Amniotic epithelial cell (primary cell): ENCODE data around the gene SLC25A21.
"Not testable (repeated sequence)": the region's sequence is repeated elsewhere in the genome, so short reads cannot be mapped to it uniquely, and the experiment has no call there.

ENCODE experiments used
- DNase-seq: peaks from one replicate; pipeline ENCODE4 v3.0.0-alpha.2; 2010; ENCODE audit warnings: low read depth

Gene SLC25A21

DNA sequence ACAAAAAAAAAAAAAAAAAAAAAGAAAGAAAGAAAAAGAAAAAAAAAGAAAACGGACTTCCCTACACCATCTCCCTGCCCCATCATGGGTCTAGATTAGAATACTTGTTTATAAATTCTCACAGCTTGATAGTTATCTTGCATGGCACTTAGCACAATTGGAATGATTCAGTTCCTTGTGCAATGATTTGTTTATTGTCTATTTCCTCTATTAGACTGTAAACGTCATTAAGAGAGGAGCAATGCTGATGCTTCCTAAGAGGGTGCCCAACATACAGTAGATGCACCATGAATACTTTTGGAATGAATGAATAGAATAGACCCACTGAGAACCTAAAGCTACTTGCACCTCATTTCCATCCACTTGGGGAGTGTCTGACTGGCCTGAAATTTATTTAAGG is 469.9 kb downstream of the SLC25A21 start:
- no peak for DNase-seq

DNA sequence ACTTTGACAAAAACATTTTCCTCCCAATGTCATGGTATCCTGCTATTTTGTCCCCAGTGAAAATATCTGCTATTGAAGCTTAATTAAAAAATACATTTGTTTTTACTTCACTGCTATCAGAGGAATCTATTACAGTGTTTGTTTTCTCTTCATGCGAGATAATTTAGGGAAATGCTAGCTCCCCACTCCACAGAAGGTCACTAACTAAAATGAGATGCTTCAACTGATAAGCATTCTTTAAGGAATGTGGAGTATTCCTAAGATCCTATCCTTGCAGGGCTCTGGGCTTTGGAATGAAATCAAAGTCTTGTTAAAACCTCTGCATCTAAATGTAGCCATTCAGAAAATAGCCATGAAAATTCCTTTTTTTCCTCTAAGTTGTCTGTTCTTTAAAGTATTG is 471.3 kb downstream of the SLC25A21 start:
- DNase-seq: no peak

DNA sequence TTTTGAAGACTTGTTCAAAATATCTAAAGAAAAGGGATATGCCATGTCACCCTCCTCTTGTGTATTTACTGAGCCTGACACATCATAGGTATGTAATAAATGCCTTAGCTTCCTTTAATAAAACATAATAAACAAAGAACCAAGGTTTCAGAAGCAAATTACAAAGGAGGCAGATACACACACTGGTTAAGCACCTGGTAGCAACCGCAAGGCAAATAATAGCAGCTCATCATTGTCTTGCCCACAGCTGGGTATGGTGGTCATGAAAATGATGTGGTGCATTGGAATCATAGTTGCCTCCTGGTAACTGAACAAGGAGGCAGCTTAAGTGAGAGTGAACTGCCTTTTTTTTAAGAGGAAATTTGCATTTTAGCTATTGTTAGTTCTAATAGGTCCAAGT is 471.8 kb downstream of the SLC25A21 start:
- no peak for DNase-seq

DNA sequence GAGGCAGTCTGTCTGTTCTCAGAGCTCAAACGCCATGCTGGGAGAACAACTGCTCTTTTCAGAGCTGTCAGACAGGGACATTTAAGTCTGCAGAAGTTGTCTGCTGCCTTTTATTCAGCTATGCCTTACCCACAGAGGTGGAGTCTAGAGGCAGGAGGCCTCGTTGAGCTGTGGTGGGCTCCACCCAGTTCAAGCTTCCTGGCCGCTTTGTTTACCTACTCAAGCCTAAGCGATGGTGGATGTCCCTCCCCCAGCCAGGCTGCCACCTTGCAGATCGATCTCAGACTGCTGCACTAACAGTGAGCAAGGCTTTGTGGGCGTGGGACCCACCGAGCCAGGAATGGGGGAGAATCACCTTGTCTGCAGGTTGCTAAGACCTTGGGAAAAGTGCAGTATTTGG is 473.0 kb downstream of the SLC25A21 start:
- not testable (repeated sequence) for DNase-seq

DNA sequence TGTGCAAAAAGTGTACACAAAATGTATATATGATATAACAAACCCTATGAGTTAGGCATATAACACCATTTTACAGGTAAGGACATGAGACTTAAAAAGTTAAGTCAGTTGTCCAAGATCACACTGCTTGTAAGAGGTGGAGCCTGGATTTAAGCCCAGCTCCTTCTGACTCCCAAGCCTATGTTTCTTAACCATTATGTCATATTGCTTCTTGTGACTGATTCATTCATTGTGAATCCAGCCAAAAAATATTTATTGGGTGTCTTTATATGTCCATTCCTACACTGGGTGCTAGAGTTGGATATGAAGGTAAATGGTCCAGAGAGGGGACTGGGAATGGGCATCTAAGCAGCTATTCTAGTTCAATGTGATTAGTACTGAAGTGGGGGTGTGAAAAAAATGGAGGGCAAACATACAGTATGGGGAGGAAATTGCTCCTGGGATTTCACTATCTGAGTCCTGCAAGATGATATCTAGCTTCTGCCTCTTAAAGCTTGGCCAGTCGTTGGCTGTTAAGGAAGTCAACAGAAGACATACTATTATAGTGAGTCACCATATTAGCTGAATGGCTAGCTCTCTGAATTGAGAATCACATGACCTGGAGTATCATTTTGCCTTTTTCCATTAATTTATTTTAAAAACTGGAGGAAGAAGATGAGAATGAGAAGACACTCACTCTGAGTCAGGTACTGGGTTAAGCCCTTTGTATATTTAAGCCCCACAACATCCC is 481.9 kb downstream of the SLC25A21 start:
- DNase-seq: no peak

DNA sequence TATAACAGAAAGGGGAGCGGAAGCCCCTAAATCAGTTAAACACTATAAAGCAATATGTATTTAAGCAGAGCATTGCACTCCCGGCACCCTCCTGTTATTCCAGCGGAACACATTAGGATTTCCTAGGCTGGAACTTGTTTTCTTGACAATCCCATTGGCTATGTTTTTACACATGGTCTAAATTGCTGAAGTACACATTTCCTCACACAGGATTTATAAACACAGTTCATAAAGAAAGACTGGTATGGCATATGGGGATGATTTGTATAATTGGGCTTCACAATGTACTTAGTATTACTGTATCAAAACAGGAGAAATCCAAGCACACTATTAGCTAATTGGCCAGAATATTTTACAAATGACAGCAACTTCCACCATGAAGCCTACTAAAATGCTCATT is 487.5 kb downstream of the SLC25A21 start:
- DNase-seq: no peak

DNA sequence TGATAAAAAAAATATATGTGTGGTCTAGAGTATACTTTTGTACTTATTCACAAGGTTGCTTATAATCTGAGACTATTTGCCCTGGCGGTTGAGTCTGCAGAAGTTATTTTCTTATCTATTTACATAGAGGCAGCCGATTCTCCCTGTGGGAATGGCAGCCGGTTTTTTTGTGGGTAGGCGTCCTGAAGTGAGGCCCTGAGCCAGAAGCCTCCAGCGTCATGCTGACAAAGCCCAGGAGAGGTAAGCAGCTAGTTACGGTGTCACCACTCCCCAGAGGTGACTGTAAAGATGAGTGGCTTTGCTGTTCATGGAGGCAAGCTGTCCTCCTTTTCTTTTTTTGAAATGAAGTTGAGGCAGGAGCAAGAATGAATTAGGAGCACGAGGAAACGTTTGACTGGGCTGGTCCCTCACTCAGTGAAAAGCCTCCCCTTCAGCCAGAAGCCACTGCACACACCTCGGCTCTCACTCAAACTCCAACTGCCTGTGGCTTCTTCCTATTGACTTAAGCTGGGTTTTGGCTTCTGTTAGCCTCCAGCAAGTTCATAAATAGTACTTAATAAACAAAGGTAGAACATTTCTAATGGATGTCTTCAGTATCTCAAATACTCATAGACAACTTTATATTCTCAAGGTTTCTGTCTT is 489.2 kb downstream of the SLC25A21 start:
- no peak for DNase-seq

DNA sequence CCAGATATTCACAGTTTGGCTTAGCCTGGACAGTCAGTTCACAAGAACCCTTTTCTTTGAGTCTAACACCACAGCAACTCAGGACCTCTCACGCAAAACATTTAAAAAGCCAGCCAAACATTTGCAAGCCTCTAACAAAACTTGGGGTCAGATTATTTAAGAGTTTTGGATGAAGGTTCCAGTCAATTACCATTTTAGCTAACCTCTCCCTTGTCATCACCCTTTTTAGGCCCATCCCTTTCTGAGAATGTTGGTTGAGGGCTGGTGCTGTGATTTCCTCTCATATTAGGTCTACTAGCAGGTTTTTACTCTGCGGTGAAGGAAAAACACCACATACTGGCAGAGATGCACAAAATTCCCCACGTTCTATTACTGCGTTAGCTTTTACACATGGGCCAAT is 490.1 kb downstream of the SLC25A21 start:
- no peak for DNase-seq

DNA sequence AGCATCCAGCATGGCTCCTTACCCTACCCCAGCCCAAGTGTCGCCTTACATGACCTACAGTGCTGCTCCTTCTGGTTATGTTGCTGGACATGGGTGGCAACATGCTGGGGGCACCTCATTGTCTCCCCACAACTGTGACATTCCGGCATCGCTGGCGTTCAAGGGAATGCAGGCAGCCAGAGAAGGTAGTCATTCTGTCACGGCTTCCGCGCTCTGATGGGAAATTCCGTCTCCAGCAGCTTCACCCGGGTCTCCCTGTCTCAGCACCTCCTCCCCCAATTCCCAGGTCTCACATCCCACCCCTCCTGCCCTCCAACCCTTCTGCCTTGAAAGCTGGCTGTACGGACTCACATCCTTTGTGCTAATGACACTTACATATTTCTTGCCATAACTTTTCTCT is 496.2 kb downstream of the SLC25A21 start:
- DNase-seq: no peak

DNA sequence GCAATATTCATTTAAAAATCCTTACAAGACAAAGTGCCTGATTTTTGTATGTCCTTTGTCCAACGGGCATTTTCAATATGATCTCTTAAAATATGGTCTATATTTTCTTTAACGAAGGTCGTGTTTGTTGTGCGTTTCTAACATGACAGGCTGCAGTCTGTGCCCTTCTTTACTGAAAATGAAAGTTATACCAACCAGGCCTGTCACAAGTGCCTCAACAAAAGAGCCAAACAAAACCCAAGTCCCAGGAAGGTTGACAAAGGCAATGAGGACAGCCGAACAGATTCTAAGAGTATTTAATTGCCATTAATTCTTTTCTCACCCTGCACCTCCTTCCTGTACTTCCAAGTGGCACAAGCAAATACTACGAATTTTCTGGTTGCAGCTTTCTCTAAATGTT is 496.8 kb downstream of the SLC25A21 start:
- no peak for DNase-seq

DNA sequence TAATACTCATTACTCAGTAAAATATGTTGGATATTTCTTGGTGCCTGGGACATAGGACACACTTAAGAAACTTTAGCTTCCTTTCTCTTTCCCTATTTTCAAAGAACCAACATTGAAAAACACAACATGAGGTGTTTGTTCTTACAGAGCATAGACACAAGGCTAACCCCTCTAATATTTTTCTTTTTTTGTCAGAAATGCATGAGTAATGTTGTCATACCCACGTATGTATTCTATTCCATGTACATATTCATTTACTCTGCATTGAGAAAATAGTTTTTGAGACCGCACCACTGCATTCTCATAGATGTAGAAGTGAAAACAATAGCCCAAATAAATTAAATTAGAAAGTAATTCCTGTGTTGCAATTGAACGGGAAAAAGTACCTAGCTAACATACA is 497.7 kb downstream of the SLC25A21 start:
- DNase-seq: no peak

DNA sequence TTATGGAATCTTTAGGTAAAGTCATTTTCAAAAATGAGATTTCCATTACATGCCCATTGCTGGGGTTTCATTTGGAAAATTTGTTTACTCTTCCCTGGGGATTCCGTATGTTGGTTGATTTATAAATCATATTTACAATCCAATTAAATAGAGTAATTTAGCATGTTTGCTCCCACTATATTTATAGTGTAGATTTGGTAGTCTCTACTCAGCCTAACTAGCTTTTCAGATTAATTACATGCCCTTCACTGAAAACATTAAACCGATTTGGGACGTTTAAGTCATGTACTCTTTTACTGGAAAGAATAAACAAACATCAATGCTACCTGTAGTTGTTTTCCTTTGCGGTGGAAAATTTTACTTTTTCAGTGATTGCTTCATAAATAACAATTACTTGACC is 500.3 kb downstream of the SLC25A21 start:
- no peak for DNase-seq

DNA sequence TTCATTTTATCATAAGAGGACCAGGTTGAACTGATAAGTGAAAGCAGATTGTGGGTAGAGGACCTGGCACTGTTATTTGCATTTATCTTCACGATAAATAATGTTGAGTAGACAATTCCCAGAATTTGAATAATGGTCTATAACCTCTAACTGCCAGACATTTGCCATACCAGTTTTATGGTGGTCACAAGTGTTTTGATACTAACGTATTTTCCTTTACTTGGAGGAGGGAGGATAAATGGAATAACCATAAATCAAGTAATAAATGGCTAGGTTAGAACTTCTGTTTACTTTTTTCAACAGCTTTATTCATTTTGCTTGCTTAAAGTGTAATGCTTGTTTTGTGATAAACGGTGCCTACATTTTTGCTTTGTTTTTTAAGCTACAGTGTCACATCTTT is 501.3 kb downstream of the SLC25A21 start:
- no peak for DNase-seq

DNA sequence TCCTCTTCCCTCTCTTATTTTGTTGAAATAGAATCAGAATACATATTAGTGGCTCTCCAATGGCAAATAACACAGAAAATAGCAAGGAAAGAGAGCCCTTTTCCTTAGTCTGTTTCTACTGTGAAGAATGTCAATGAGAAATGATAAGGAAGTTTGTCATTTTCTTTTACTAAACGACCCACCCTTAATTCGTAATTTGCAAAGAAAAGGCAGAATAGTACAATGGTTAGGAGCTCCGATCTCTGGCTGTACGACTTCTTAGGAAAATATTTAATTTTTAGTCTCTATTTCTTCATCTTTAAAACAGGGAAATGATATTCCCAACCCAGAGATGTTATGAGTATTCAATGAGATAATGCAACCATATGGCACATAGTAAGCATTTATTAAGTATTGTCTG is 504.7 kb downstream of the SLC25A21 start:
- DNase-seq: no peak

DNA sequence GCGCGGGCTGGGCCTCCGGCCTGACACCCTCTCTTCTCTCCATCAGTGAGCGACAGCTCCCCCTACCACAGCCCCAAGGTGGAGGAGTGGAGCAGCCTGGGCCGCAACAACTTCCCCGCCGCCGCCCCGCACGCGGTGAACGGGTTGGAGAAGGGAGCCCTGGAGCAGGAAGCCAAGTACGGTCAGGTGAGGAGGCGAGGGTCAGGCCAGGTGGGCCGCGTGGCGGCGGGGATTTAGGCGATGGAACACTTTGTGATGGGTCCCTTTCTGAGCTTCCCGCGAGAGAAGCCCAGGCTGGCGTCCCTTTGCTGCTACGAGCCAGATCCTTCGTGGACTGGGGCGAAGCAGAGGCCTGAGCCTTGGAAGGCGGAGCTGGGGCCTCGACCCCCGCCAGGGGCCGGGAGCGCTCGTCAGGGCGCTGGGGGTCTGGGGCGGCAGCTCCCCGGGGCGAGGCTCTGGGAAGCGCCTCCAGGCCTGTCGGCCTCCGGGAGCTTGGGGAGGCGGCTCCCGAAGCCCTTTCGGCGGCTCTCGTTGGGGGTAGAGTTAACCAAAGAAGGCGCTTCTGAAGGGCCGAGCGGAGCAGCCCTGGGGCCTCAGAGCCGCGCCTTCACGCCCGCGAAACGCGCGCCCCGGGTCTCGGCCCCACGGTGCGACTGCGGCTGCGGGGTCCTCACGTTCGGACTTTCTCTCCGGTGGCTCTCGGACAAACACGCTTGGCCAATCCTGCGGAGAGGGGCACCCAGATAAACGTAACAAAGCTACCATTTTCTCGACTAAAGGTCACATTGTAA is 505.8 kb downstream of the SLC25A21 start:
- DNase-seq: no peak

DNA sequence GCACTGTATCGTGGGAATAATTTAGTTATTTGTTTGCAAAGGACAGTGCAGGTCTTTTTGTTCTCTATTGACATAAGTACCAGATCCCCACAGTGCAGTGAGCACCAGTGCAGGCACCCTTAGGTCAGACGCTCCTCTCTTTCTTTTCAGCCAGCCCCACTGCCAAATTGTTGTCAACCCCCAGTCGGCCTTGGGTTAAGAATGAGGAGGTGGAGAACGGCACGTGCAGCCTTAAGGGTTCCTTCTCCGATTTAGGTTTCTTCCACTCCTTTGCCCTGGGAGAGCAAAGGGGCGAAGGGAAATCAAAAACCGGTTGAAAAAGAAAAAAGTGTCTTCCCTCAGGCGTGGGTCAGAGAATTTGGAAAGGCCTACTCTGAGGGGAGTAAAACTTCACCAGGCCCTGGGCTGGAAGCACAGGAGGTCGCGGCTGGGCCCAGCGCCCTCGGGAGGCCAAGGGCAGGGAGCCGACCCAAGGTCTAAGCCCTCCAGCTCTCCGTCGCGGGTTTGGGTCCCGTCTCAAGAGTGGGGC is 506.5 kb downstream of the SLC25A21 start:
- no peak for DNase-seq

DNA sequence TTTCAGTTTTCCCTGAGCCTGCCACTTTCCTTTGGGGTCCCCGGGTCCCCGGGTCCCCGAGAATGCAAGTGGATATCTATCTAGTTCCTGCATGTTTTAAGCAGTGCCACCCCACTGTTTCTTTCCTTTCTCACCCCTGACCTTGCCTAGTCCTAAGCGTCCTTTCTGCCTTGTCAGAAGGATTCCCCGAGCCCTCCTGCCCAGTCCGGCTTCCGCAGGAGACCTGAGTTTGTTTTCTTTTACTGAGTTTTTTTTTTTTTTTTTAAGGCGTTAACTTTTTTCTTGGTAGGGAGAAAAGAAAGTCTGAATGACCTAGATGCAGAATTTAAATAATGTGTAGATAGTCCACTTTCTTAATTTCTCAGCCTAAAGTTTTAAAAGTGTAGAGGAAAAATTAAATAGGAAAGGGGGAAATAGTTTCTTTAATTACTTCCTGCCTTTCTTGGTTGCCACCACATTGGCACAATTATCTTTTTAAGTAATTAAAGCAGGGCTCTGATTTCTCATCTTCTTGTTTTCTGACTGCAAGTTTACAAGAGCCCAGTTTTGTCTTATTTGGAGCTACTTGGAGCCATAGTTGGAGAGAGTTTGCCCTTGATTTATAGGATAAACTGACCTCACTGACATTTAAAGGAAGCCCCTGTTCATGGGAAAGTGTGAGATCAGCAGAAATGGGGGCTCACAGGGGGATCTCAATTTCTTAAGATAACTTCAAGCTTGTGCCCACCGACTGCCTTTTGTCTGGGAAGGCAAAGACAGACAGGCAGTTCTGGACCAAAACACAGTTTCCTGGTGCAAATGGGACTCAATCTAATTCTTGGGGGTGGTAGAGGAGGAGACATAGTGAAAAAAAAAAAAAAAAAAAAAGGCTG is 507.8 kb downstream of the SLC25A21 start:
- no peak for DNase-seq

DNA sequence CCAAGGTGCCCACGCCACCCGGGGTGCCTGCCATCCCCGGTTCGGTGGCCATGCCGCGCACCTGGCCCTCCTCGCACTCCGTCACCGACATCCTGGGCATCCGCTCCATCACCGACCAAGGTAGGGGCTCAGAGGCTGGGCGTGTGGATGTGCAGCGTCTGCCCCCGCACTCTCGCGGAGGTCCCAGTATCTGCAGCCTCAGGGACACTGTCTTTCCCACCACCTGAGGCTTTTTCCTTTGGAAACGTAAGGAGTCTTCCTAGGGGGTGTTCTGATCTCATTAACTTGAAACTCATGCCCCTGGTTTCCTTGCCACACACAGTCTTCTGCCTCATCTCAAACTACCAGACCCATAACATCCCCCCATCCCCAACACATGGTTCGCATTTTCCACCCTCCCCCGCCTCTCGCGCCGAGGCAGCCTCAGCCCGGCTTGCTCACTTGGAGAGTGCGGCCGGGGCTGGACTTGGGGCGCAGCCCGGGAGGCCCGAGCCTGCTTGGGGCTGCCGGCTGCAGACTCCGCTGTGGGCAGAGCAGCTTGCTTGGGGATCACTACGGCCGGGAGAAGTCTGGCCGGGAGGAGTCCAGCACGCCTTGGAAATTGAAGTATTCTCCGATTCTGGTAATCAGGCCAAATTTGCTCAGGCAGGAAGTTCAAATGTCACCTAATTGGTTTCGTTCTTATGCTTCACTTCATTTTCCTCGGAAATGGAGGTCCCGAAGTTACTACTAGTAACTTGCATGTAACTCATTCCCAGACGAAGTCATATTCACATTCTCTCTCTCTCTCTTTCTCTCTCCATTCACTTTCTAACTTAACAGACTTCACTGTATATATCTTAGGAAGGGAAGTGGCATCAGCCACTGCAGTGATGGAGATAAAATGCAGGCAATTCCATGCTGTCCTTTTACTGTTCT is 508.7 kb downstream of the SLC25A21 start:
- no peak for DNase-seq

DNA sequence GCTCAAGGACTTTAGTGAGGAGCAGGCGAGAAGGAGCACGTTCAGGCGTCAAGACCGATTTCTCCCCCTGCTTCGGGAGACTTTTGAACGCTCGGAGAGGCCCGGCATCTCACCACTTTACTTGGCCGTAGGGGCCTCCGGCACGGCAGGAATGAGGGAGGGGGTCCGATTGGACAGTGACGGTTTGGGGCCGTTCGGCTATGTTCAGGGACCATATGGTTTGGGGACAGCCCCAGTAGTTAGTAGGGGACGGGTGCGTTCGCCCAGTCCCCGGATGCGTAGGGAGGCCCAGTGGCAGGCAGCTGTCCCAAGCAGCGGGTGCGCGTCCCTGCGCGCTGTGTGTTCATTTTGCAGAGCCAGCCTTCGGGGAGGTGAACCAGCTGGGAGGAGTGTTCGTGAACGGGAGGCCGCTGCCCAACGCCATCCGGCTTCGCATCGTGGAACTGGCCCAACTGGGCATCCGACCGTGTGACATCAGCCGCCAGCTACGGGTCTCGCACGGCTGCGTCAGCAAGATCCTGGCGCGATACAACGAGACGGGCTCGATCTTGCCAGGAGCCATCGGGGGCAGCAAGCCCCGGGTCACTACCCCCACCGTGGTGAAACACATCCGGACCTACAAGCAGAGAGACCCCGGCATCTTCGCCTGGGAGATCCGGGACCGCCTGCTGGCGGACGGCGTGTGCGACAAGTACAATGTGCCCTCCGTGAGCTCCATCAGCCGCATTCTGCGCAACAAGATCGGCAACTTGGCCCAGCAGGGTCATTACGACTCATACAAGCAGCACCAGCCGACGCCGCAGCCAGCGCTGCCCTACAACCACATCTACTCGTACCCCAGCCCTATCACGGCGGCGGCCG is 509.6 kb downstream of the SLC25A21 start:
- no peak for DNase-seq

DNA sequence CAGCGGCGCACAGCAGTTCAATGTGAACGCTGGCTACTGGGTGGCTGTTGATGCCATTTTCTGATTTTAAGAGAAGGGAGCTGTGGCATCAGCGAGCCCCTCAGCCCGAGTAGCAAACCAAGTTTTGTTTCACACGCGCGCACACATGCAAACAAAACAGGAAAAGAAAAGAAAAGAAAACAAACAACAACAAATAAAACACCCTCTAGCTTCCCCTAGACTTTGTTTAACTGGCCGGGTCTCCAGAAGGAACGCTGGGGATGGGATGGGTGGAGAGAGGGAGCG is 510.2 kb downstream of the SLC25A21 start:
- no peak for DNase-seq
